ENCODE data around the gene IRF8. TPM values are rescaled to one million over a fixed set of nuclear protein-coding genes. Genes with fewer than 3 reads are reported as not detected.

Gene IRF8, protein sequence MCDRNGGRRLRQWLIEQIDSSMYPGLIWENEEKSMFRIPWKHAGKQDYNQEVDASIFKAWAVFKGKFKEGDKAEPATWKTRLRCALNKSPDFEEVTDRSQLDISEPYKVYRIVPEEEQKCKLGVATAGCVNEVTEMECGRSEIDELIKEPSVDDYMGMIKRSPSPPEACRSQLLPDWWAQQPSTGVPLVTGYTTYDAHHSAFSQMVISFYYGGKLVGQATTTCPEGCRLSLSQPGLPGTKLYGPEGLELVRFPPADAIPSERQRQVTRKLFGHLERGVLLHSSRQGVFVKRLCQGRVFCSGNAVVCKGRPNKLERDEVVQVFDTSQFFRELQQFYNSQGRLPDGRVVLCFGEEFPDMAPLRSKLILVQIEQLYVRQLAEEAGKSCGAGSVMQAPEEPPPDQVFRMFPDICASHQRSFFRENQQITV
- 5.0 and 10.5 TPM in 2 replicates for total RNA-seq (2022)
- Bru-seq, nascent RNA, result percentile 44 among the genes with signal in this experiment
- BruChase-seq, experiment 1, labeled RNA remaining after a 6-hour chase, result percentile 29 among the genes with signal in this experiment
- percentile 35 among the genes with signal in this experiment for BruChase-seq, experiment 2, labeled RNA remaining after a 2-hour chase
- long read RNA-seq, transcript IRF8-201 (9 exons, 3,030 nt), result major isoform, 16 of 19 reads
- long read RNA-seq, partial matches to known transcripts, result 1 of 19 reads
- long read RNA-seq, other reads (novel, unspliced or antisense), result 2 of 19 reads

DNA sequence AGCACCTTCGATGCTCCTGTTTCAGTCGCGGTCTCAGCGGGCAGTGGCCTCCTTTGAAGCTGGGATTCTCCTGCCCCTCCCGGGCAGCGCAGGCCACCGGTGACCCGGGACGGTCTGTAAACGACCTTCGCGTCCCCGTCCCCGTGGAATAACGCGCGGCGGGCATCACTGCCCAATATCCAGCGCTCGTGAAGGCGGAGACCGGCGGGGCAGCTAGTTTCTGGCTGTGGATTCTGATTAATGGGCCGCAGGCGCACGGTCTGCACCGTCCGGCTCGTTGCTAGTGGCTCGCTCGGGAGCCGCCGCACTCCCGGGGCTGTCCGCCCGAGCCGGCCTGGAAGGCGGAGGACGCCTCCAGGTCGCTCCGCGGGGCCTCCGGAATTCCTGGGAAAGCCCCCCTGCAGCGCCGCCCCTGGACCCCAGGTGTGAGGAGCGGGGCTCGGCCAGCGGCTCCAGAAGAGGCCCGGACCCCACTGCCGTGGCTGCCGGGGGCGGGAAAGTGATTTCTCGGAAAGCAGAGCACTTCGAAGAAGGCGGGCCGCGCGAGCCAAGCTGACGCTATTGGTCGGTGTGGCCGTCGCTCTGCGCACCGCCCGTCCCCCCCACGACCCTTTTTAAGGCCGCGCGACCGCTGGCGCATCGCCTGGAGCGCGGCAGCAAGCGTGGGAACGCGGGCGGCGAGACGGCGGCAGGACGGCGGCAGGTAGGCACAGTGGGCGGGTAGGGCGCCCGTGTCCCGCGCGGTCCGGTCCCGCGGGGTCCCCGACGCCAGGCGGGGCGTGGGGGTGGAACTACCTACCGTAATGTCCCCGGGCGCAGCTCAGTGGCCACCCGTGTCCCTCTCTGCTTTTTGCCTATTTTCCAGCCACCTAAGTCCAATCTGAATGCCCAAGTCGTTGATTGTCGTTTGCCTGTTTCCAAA, at the start of gene IRF8:
Gene IRF8 (plus strand): TSS at position 642 of the 922 bp plus-strand sequence. CDS start 3,854 bp downstream, outside the sequence.
- Mint-ChIP-seq H3K27me3 (ENCODE audit: unreplicated experiment) (peaks cover 88% of the 10 kb centered on the region), H3K36me3 (ENCODE audit: insufficient read depth, unreplicated experiment) (peaks cover 7% of the 10 kb centered on the region), H3K4me3 (ENCODE audit: low read depth, unreplicated experiment) (peak within 1 kb of the TSS; percentile 64), H3K9me3 (ENCODE audit: low read depth, unreplicated experiment) (no peaks in the 10 kb centered on the region), H3K27ac (ENCODE audit: unreplicated experiment) (peak within 1 kb of the TSS; percentile 23), H3K4me1 (ENCODE audit: low read depth, unreplicated experiment) (peaks cover 16% of the 10 kb centered on the region)
- CTCF ChIA-PET, result interaction anchor here (1.4 to 1.8 kb wide), 2 partner anchors 20 to 79 kb away, joined by 3 to 7 read pairs; no protein-coding TSS in a partner anchor
- intact Hi-C loops (cut with micrococcal nuclease; ENCODE audit: unreplicated experiment), result no loop called here
- TF ChIP-seq, protein P1, sequence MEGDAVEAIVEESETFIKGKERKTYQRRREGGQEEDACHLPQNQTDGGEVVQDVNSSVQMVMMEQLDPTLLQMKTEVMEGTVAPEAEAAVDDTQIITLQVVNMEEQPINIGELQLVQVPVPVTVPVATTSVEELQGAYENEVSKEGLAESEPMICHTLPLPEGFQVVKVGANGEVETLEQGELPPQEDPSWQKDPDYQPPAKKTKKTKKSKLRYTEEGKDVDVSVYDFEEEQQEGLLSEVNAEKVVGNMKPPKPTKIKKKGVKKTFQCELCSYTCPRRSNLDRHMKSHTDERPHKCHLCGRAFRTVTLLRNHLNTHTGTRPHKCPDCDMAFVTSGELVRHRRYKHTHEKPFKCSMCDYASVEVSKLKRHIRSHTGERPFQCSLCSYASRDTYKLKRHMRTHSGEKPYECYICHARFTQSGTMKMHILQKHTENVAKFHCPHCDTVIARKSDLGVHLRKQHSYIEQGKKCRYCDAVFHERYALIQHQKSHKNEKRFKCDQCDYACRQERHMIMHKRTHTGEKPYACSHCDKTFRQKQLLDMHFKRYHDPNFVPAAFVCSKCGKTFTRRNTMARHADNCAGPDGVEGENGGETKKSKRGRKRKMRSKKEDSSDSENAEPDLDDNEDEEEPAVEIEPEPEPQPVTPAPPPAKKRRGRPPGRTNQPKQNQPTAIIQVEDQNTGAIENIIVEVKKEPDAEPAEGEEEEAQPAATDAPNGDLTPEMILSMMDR (IDR thresholded peaks at IDR 0.05; ENCODE audit: unreplicated experiment), result no peak
- peak; percentile 68 for DNase-seq
- BruUV-seq (replicated peaks), result no TSS peak

DNA sequence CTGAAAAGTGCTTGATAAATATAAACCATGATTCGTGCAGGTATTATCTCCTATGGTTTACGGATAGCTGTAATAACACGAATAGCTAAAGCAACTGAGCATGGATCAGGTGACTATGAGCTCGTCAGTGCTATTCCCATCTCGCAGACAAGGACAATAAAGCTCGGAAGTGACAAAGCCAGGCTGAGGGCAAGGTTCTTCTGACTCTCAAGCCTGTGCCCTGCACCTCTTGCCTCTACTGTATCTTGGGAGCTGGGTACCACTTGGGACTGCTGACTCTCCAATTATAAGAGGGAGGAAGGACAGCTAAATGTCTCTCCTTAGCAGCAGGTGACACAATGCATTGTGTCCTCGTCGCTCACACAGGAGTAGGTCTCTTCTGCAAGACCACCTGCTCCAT, 49.6 kb upstream of the IRF8 start:
- TF ChIP-seq, protein P1 (IDR thresholded peaks at IDR 0.05; ENCODE audit: unreplicated experiment), result no peak
- Mint-ChIP-seq H3K27me3 (ENCODE audit: unreplicated experiment) (peaks cover 78% of the 10 kb centered on the region), H3K4me1 (ENCODE audit: low read depth, unreplicated experiment) (peaks cover 27% of the 10 kb centered on the region), H3K9me3 (ENCODE audit: low read depth, unreplicated experiment) (no peaks in the 10 kb centered on the region), H3K27ac (ENCODE audit: unreplicated experiment) (no peak overlapping the region), H3K4me3 (ENCODE audit: low read depth, unreplicated experiment) (no peak overlapping the region), H3K36me3 (ENCODE audit: insufficient read depth, unreplicated experiment) (no peaks in the 10 kb centered on the region)
- intact Hi-C loops (cut with micrococcal nuclease; ENCODE audit: unreplicated experiment), result no loop called here
- CTCF ChIA-PET, result interaction anchor here (1.1 kb wide), 1 partner anchor 15 kb away, joined by 5 read pairs; no protein-coding TSS in a partner anchor
- no peak for DNase-seq
- BruUV-seq (replicated peaks), result no TSS peak

DNA sequence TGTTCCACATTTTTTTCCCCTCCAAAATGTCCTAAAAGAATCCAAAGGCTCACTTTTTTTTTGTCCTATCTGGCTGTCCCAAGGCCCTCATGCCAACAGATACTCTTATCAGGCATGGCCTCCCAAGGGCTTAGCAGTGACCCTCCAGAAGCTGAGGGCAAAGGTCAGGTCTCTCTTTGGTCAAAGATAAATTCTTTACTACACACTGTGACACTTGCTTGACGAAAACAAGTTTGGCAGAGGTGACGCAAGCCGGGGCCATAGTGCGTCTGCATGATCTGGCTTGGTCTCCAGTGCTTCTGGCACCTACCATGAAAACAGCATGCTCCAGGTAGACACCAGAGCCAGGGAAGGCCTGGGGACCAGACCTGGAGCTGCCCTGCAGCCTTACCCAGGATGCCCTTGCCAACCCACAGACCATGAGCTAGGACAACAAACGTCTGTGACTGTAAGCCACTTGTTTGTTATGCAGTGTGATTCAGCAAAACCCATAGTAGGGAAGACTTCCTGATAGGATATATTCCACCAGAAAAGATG, 48.5 kb upstream of the IRF8 start:
- Mint-ChIP-seq H3K4me1 (ENCODE audit: low read depth, unreplicated experiment) (peaks cover 21% of the 10 kb centered on the region), H3K9me3 (ENCODE audit: low read depth, unreplicated experiment) (no peaks in the 10 kb centered on the region), H3K27ac (ENCODE audit: unreplicated experiment) (no peak overlapping the region), H3K4me3 (ENCODE audit: low read depth, unreplicated experiment) (no peak overlapping the region), H3K27me3 (ENCODE audit: unreplicated experiment) (peaks cover 71% of the 10 kb centered on the region), H3K36me3 (ENCODE audit: insufficient read depth, unreplicated experiment) (no peaks in the 10 kb centered on the region)
- BruUV-seq (replicated peaks), result no TSS peak
- CTCF ChIA-PET, result interaction anchor here (1.5 kb wide), 1 partner anchor 29 kb away, joined by 3 read pairs; no protein-coding TSS in a partner anchor
- intact Hi-C loops (cut with micrococcal nuclease; ENCODE audit: unreplicated experiment), result no loop called here
- TF ChIP-seq, protein P1 (IDR thresholded peaks at IDR 0.05; ENCODE audit: unreplicated experiment), result no peak
- no peak for DNase-seq

Data from Calu3 (cell line).